ENCODE results near the gene KIAA1328. TPM values are rescaled to one million over a fixed set of nuclear protein-coding genes. Genes with fewer than 3 reads are reported as not detected.

Gene KIAA1328
- total and polyA plus RNA-seq, 9 of the 15 experiments (the other 6 are each of a cell fraction or from before 2014, with no cell fraction given), result 4.0 to 8.6 (median 7.4) TPM

- Histone ChIP-seq H4K20me1 (replicated peaks; ENCODE audit: control insufficient read depth, insufficient read depth, low read length) (no peaks in the 10 kb centered on the region), H3K4me3 (no peak overlapping the region), H2AFZ (ENCODE audit: low read depth, low read length) (no peak overlapping the region), H3K9ac (ENCODE audit: insufficient read depth in 1 of 2, low read depth in 2 of 2, low read length in 2 of 2) (no peak overlapping the region), H3K79me2 (ENCODE audit: control insufficient read depth, insufficient read depth, low read length) (no peaks in the 10 kb centered on the region), H3K9me3 (replicated peaks; ENCODE audit: control insufficient read depth, insufficient read depth, low read depth, low read length) (no peaks in the 10 kb centered on the region), H3K4me1 (replicated peaks in 1 of 2; ENCODE audit: control insufficient read depth in 2 of 2, insufficient read depth in 2 of 2, low read length in 2 of 2) (no peaks in the 10 kb centered on the region), H3K36me3 (ENCODE audit: control insufficient read depth, insufficient read depth, low read length) (no peaks in the 10 kb centered on the region), H3K27me3 (ENCODE audit: control insufficient read depth in 2 of 2, insufficient read depth in 2 of 2, low read length in 2 of 2) (no peaks in the 10 kb centered on the region), H3K9me1 (ENCODE audit: control insufficient read depth, insufficient read depth, low read length) (no peaks in the 10 kb centered on the region), H3K4me2 (ENCODE audit: insufficient read depth, low read length) (no peak overlapping the region), H3K27ac (ENCODE audit: extremely low read depth, low read depth, low read length) (no peak overlapping the region)
- ChIA-PET CTCF (ENCODE audit: low intra/inter-chr PET ratio) (no interaction called here), POLR2A (no interaction called here)
- intact Hi-C loops (cut with micrococcal nuclease), result no loop called here
- BruUV-seq (replicated peaks), result no TSS peak
- no peak for DNase-seq (ENCODE audit: extremely low read depth in 1 of 4, low spot score in 3 of 4)
- no peak for TF ChIP-seq GTF2E2 (tag; IDR thresholded peaks at IDR 0.05)
- in situ Hi-C loops (cut with MboI), result no loop called here
- no peak for ATAC-seq
- no peak for FAIRE-seq
- WGBS (ENCODE audit: insufficient coverage, low coverage, missing lambda C conversion rate), result 0% methylated on average over 3 of the region's 3 CpGs
These were observed 309.5 kb downstream of the KIAA1328 start for GRCh38 chr18:37138456-37138855.

- ChIA-PET CTCF (ENCODE audit: low intra/inter-chr PET ratio) (no interaction called here), POLR2A (no interaction called here)
- in situ Hi-C loops (cut with MboI), result no loop called here
- TF ChIP-seq ELF4 (CRISPR knock-in tag; IDR thresholded peaks at IDR 0.05), result no peak
- no peak for TF ChIP-seq NCOA2 (IDR thresholded peaks at IDR 0.05; ENCODE audit: partially characterized antibody in 2 of 2)
- ATAC-seq, result no peak
- Histone ChIP-seq H3K36me3 (ENCODE audit: control insufficient read depth, insufficient read depth, low read length) (no peaks in the 10 kb centered on the region), H3K9ac (ENCODE audit: insufficient read depth in 1 of 2, low read depth in 2 of 2, low read length in 2 of 2) (no peak overlapping the region), H3K4me1 (replicated peaks in 1 of 2; ENCODE audit: control insufficient read depth in 2 of 2, insufficient read depth in 2 of 2, low read length in 2 of 2) (no peaks in the 10 kb centered on the region), H3K27ac (ENCODE audit: extremely low read depth, low read depth, low read length) (no peak overlapping the region), H2AFZ (ENCODE audit: low read depth, low read length) (no peak overlapping the region), H3K4me2 (ENCODE audit: insufficient read depth, low read length) (no peak overlapping the region), H3K79me2 (ENCODE audit: control insufficient read depth, insufficient read depth, low read length) (no peaks in the 10 kb centered on the region), H3K9me3 (replicated peaks; ENCODE audit: control insufficient read depth, insufficient read depth, low read depth, low read length) (no peaks in the 10 kb centered on the region), H4K20me1 (replicated peaks; ENCODE audit: control insufficient read depth, insufficient read depth, low read length) (no peaks in the 10 kb centered on the region), H3K9me1 (ENCODE audit: control insufficient read depth, insufficient read depth, low read length) (no peaks in the 10 kb centered on the region), H3K27me3 (ENCODE audit: control insufficient read depth in 2 of 2, insufficient read depth in 2 of 2, low read length in 2 of 2) (no peaks in the 10 kb centered on the region), H3K4me3 (no peak overlapping the region)
- FAIRE-seq, result no peak
- no TSS peak for BruUV-seq (replicated peaks)
- 4% methylated on average over 1 of the region's 1 CpG for WGBS (ENCODE audit: insufficient coverage, low coverage, missing lambda C conversion rate)
- intact Hi-C loops (cut with micrococcal nuclease), result no loop called here
- DNase-seq (ENCODE audit: extremely low read depth in 1 of 4, low spot score in 3 of 4), result no peak
These were observed 310.9 kb downstream of the KIAA1328 start for GRCh38 chr18:37139876-37140275.

All from K562 (cell line).